HT1080 (cell line): ENCODE results near the gene TSPAN33. TPM values are rescaled to one million over a fixed set of nuclear protein-coding genes. Genes with fewer than 3 reads are reported as not detected.
"Not testable (repeated sequence)": the region's sequence is repeated elsewhere in the genome, so short reads cannot be mapped to it uniquely, and the experiment has no call there.

Source experiments
- DNase-seq: peaks from one replicate; pipeline ENCODE4 v3.0.0-alpha.2; 2015; ENCODE audit warnings: low read depth
- polyA plus RNA-seq, 2 experiments: library from polyadenylated mRNA; depleted of rRNA; stranded (reverse); fragments of >200 nt; gene quantifications; 2 replicates each; pipeline ENCODE4 v1.2.3, GENCODE V29; 2015
- total RNA-seq: library from RNA; depleted of rRNA; stranded (reverse); fragments of >200 nt; shearing (Covaris generic); gene quantifications from 2 replicates; pipeline ENCODE4 v1.2.3, GENCODE V29; 2014; rRNA removed

TSPAN33 gene, protein sequence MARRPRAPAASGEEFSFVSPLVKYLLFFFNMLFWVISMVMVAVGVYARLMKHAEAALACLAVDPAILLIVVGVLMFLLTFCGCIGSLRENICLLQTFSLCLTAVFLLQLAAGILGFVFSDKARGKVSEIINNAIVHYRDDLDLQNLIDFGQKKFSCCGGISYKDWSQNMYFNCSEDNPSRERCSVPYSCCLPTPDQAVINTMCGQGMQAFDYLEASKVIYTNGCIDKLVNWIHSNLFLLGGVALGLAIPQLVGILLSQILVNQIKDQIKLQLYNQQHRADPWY
- 0.08 and 0.20 TPM in 2 replicates for total RNA-seq
- 0.49 and 0.72 TPM in 2 replicates for polyA plus RNA-seq (2015; cell fraction: cytosol; rRNA removed)
- 0.18 and 0.39 TPM in 2 replicates for polyA plus RNA-seq (2015; cell fraction: nucleus; rRNA removed)

DNA sequence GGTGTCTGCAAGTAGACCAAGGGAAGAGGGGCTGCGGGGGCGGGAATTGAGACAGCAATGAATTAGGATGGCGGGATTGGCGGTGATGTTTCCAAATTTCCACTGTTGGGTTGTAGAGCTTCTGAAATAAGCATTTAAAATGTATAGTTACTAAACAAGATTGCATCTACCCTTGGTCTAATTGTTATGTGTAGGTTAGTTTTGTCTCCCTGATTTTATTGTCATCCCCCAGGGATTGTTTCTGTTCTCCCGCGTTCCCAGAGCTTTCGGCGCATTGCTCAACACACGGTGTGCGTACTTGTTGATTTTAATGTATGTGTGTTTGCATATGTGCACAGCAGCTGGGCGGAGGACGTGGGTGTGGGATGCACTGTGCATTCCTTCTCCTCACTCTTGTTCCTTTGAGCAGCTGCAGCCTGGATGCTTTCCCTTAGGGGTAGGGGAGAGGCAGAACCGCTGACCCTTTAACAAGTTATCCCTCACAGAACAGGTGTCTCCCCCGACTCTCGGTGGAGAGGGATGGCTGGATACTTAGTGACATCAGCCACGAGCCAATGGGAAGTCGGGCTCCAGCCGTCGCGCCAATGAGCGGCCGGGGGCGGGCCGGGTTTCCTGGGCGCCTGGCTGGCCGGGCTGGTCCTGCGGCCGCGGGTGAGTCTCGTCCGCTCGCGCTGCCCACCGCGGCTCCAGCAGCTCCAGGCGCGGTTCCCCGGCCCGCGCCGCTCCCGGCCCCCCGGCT is at the start of gene TSPAN33:
TSS of gene TSPAN33 (plus strand) at position 613 of the 739 bp plus-strand sequence. CDS start 274 bp downstream, outside the sequence.
- DNase-seq, result peak; percentile 65

- no peak for DNase-seq
These were observed 49.2 kb upstream of the TSPAN33 start for GRCh38 chr7:129095258-129095657.

DNA sequence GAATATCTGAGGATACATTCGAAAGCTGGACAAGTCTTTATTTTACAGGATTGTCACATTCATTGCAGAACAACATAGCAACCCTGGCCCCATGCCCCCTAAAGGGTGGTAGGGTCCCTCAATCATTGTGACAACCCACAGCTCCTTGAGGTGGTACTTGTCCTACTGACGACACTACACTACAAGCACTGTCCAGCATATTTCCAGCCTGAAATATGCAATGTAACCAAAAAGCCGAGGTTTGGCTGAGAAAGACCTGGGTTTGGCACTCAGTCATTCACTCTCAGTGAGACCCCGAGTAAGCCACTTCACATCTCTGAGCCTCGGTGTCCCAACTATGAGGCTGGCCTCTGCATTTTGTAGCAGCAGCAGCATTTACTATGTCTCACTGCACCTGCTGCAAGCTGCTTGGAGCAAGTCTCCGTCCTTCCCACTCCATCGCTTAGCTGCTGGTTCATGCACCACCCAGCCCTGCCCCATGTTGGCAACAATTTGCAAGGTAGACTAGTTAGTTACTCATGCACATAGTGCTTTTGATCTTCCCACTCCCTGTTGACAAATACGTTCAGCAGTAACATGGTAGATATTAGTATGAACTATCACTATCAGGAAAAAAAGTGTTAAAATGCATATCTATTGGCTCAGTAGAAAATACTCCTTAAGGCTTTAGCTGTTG is 46.0 kb upstream of the TSPAN33 start:
- DNase-seq, result no peak

DNA sequence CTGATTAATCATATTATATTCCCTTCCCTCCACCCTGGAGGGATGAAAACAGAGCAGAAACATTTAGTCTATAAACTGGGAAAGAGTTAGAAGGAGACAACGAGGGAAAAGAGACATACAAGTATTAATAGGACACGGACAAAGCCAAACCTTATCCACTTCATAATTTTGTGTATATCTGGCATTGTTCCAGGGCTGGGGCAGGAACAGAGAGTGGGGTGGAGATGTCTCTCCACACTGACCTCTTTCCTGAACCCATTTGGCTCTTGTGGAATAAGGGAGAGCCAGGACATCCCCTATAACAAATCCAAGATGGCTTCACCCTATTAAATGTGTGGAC is 43.7 kb upstream of the TSPAN33 start:
- DNase-seq, result no peak

DNA sequence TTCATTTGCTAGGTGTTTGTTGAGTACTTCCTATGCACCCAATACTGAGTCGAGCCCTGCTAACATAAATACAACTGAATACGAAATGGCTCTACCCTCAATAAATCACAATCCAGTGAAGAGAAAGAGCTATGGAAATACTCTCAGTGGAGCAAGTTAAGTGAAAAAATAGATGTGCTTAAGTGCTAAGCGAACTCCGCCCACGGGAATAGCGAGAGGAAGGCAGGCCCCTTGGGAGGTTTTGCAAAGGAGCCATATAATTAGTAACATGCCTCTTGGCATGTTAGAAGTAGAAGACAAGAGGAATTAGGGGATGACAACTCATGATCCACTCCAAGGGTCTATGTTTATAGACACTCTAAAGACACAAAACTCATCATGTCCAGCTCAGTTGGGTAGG is 42.8 kb upstream of the TSPAN33 start:
- no peak for DNase-seq

GRCh38 chr7:129103561-129104324 is 40.8 kb upstream of the TSPAN33 start:
- DNase-seq, result no peak

DNA sequence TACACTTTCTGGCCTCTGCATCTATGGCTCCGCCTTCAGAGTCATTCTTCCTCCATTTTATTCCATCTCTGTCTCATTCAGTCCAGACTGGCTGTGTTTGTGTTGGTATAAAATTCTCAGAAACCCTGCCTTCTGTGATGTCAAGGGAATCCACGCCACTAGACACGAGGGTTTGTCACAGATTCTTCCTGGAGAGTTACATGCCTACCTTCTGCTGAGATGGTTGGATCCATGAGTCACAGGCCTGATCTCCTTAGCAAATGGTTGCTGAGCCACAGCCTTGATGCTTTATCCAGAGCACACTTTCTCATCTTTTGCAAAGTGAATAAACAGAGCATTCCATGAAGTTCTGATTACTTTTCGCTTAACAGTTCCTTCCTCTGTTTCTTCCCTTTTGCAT is 35.9 kb upstream of the TSPAN33 start:
- no peak for DNase-seq

DNA sequence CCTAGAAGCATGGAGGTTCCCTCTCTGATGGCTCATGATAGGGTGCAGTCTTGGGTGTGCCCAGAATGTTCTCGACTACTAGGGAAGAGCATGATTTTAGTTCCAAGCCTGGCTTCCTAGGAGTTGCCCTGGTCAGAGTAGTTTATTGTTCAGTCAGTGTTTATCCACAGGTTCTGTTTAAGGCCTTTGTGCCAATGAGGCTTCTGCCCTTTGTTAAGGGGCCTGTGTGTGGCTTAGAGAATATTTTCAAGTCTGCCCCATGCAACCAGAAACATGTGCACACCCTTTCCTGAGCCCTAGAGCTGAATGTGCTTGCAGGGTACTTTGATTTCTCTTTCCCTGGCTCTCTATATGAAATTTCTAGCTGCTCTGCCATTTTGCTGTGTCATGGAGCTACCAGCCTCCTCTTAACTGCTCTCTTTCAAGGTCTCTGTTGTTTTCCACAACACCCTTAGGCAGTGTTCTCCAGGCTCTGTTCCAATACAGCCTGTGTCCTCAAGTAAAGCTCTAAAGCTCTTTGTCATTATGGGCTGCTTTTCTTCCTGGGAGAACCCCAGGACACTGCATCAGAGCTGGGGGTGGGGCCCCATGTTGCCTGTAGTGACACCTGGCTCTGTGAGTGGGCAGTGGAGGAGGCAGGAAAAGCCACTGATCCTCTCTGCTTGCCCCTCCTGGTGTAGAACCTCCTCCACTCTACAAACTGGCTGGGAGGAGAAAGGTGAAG is 34.1 kb upstream of the TSPAN33 start:
- DNase-seq, result no peak

- DNase-seq, result no peak
These were observed 33.5 kb upstream of the TSPAN33 start for GRCh38 chr7:129110982-129111376.

- no peak for DNase-seq
These were observed 28.8 kb upstream of the TSPAN33 start for GRCh38 chr7:129115676-129116075.

DNA sequence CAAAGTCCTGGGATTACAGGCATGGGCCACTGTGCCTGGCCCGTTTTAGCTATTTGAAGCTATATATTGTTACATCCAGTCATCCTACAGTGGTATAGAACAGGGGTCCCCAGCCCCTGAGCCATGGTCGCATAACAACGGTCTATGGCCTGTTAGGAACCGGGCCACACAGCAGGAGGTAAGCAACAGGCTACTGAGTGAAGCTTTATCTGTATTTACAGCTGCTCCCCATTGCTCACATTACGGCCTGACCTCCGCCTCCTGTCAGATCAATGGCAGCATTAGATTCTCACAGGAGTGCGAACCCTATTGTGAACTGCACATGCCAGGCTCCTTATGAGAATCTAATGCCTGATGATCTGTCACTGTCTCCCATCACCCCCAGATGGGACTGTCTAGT is 26.3 kb upstream of the TSPAN33 start:
- no peak for DNase-seq

GRCh38 chr7:129118976-129119375 is 25.5 kb upstream of the TSPAN33 start:
- no peak for DNase-seq

- not testable (repeated sequence) for DNase-seq
These were observed 22.9 kb upstream of the TSPAN33 start for GRCh38 chr7:129121501-129122077.

DNA sequence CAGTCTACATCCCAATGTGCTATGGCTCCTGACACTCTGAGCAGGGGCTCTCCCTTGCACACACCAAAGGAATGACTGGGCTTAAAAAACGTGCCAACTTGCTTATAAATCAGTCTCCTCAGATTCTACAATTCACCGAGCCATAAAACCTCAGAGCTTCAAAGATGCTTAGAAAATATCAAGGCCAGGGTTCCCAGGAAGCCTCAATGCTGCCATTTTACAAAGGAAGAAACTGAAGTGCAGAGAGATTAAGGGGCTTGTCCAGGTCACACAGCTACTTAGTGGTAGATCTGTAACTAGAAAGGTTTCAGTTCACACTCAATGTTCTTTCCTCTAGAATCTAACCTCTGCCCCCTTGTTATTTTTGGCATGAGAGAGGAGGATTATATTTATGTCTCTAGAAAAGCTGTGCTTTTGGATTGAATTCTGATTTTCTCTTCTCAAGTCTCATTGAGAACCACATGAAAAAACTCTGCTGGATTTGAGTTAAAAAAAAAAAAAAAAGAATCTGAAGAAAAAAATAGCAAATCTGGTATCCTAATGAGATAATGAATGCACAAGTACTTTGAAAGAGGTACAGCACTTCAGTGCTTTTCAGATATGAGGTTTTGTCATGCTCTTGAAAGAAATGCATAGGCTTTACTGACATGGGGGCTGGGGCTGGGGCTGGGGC is 22.3 kb upstream of the TSPAN33 start:
- DNase-seq, result no peak

DNA sequence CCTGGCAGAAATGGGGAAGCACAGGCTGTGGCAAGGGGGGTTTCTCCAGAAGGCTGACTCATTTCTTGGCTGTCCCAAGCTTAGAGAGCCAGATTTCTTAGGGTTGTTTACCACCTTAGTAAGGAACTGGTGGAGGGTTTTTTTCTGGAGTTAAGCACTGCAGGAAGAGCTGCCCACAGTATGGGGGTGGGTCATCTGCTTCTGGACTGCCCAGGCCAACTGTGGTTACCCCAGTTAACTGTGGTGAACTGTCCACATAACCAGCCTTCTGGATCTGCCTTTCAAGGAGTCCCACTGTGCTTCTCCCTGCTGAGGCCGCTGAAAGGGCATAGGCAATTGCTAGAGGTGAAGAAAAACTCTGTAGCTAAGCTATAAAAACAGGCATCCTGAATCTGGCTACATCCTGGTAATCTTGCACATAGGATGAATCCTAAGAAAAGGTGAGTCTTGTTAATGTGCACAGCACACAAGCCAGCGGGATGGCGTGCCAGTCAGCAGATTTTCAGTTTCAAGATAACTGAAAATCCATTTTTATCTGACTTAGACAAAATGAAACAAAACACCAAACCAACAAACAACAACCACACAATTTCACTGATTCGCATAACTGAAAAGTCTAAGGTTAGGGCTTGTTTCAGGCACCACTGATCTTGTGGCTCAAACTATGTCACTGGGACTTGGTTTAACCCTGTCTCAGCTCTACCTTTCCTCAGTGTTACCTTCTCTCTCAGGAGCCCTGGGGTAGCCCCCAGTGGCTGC is 21.6 kb upstream of the TSPAN33 start:
- DNase-seq, result no peak

GRCh38 chr7:129123510-129123857 is 21.0 kb upstream of the TSPAN33 start:
- no peak for DNase-seq

- no peak for DNase-seq
These were observed 18.2 kb upstream of the TSPAN33 start for GRCh38 chr7:129126314-129126713.

- no peak for DNase-seq
These were observed 17.4 kb upstream of the TSPAN33 start for GRCh38 chr7:129127154-129127553.

GRCh38 chr7:129127601-129128000 is 16.9 kb upstream of the TSPAN33 start:
- no peak for DNase-seq
